ENCODE data around the gene ZNF76.
"Not testable (repeated sequence)": the region's sequence is repeated elsewhere in the genome, so short reads cannot be mapped to it uniquely, and the experiment has no call there.

ZNF76 gene

GRCh38 chr6:35330541-35331119, 71.1 kb downstream of the ZNF76 start:
- DNase-seq (ENCODE audit: low spot score) = no peak

- DNase-seq (ENCODE audit: low spot score) = not testable (repeated sequence)
Measured at GRCh38 chr6:35332074-35332887, 72.7 kb downstream of the ZNF76 start.

- no peak for DNase-seq (ENCODE audit: low spot score)
Measured at GRCh38 chr6:35341557-35341956, 82.0 kb downstream of the ZNF76 start.

- DNase-seq (ENCODE audit: low spot score) = peak; percentile 97
Measured at GRCh38 chr6:35342258-35343091, 82.9 kb downstream of the ZNF76 start, which contains the start of gene PPARD. TSS of gene PPARD (plus strand) at chr6:35342558. CDS start at chr6:35411088, 68,530 bp downstream.

GRCh38 chr6:35343092-35343834, 83.7 kb downstream of the ZNF76 start:
- no peak for DNase-seq (ENCODE audit: low spot score)

- DNase-seq (ENCODE audit: low spot score) = no peak
Measured at GRCh38 chr6:35343835-35344550, 84.5 kb downstream of the ZNF76 start.

Measured in cerebellar cortex (tissue), 1 donor.